HFFc6 (cell line): ENCODE data around the gene SCN4B. TPM values are rescaled to one million over a fixed set of nuclear protein-coding genes. Genes with fewer than 3 reads are reported as not detected.

ENCODE experiments used
- DNase-seq: peaks from one replicate; pipeline ENCODE4 v3.0.0-alpha.2; 2018
- H3K27ac Mint-ChIP-seq: 2 replicates; pipeline ENCODE4 v1.8.0; 2020; ENCODE audit warnings: mild to moderate bottlenecking, mixed read lengths
- H3K27me3 Mint-ChIP-seq: 2 replicates; pipeline ENCODE4 v1.8.0; 2021; ENCODE audit warnings: mild to moderate bottlenecking, moderate library complexity, mixed read lengths; ENCODE audit not compliant: insufficient read depth
- H3K36me3 Mint-ChIP-seq: 2 replicates; pipeline ENCODE4 v1.8.0; 2021; ENCODE audit warnings: low read depth, mixed read lengths
- H3K4me1 Mint-ChIP-seq: 2 replicates; pipeline ENCODE4 v1.8.0; 2020; ENCODE audit warnings: low read depth, mixed read lengths
- H3K4me3 Mint-ChIP-seq: 2 replicates; pipeline ENCODE4 v1.8.0; 2020; ENCODE audit warnings: mild to moderate bottlenecking, moderate library complexity, mixed read lengths
- H3K9me3 Mint-ChIP-seq: 2 replicates; pipeline ENCODE4 v1.8.0; 2020; ENCODE audit warnings: mild to moderate bottlenecking, mixed read lengths
- CTCF ChIP-seq: fragments of 200-600 bp; sonication (generic); IDR thresholded peaks from 2 replicates; pipeline ENCODE4 v1.5.0; 2021; ENCODE audit warnings: antibody characterized with exemption, mild to moderate bottlenecking
- total RNA-seq, 6 experiments: library from RNA; stranded (reverse); fragmentation: NEBNext Ultra II Directional; extraction: Animal tissue kit (Norgen Biotek cat#: 25700); gene quantifications; 2 replicates in 1 of 6; 3 replicates in 5 of 6; pipeline ENCODE4 v1.2.3, GENCODE V29; 2021

The SCN4B gene
- total RNA-seq, 6 experiments from 2014 or later, result 0.07 to 0.10 TPM; not detected in 4

- Mint-ChIP-seq H3K36me3 (no peaks in the 10 kb centered on the region), H3K27ac (no peak overlapping the region), H3K9me3 (no peaks in the 10 kb centered on the region), H3K4me3 (no peak overlapping the region), H3K4me1 (0 out of 2 replicates have a peak, but pooled peaks cover 5% of the 10 kb centered on the region), H3K27me3 (peaks cover 40% of the 10 kb centered on the region)
- DNase-seq, result no peak
- no peak for TF ChIP-seq CTCF
Measured at GRCh38 chr11:118167253-118167652, 14.6 kb upstream of the SCN4B start.

- no peak for TF ChIP-seq CTCF
- no peak overlapping the region for H3K4me3 Mint-ChIP-seq
- H3K27ac Mint-ChIP-seq, result no peak overlapping the region
- H3K4me1 Mint-ChIP-seq, result 0 out of 2 replicates have a peak, but pooled peaks cover 5% of the 10 kb centered on the region
- peaks cover 41% of the 10 kb centered on the region for H3K27me3 Mint-ChIP-seq
- no peak for DNase-seq
- H3K36me3 Mint-ChIP-seq, result no peaks in the 10 kb centered on the region
- H3K9me3 Mint-ChIP-seq, result no peaks in the 10 kb centered on the region
Measured at GRCh38 chr11:118166641-118167040, 14.0 kb upstream of the SCN4B start.

GRCh38 chr11:118164885-118165284 is 12.3 kb upstream of the SCN4B start:
- DNase-seq, result no peak
- H3K27ac Mint-ChIP-seq, result no peak overlapping the region
- peaks cover 45% of the 10 kb centered on the region for H3K27me3 Mint-ChIP-seq
- no peak for TF ChIP-seq CTCF
- no peak overlapping the region for H3K4me3 Mint-ChIP-seq
- H3K4me1 Mint-ChIP-seq, result 0 out of 2 replicates have a peak, but pooled peaks cover 5% of the 10 kb centered on the region
- no peaks in the 10 kb centered on the region for H3K9me3 Mint-ChIP-seq
- no peaks in the 10 kb centered on the region for H3K36me3 Mint-ChIP-seq

GRCh38 chr11:118163494-118163893 is 10.9 kb upstream of the SCN4B start:
- Mint-ChIP-seq H3K36me3 (no peaks in the 10 kb centered on the region), H3K27me3 (peaks cover 56% of the 10 kb centered on the region), H3K4me3 (no peak overlapping the region), H3K27ac (no peak overlapping the region), H3K4me1 (0 out of 2 replicates have a peak, but pooled peaks cover 5% of the 10 kb centered on the region), H3K9me3 (no peaks in the 10 kb centered on the region)
- TF ChIP-seq CTCF, result no peak
- no peak for DNase-seq

- no peak overlapping the region for H3K27ac Mint-ChIP-seq
- peaks cover 63% of the 10 kb centered on the region for H3K27me3 Mint-ChIP-seq
- no peak for DNase-seq
- H3K9me3 Mint-ChIP-seq, result no peaks in the 10 kb centered on the region
- 0 out of 2 replicates have a peak, but pooled peaks cover 5% of the 10 kb centered on the region for H3K4me1 Mint-ChIP-seq
- H3K4me3 Mint-ChIP-seq, result no peak overlapping the region
- TF ChIP-seq CTCF, result no peak
- H3K36me3 Mint-ChIP-seq, result no peaks in the 10 kb centered on the region
Measured at GRCh38 chr11:118162846-118163245, 10.2 kb upstream of the SCN4B start.

- DNase-seq, result no peak
- Mint-ChIP-seq H3K27ac (no peak overlapping the region), H3K4me1 (0 out of 2 replicates have a peak, but pooled peaks cover 5% of the 10 kb centered on the region), H3K27me3 (peaks cover 65% of the 10 kb centered on the region), H3K36me3 (no peaks in the 10 kb centered on the region), H3K9me3 (no peaks in the 10 kb centered on the region), H3K4me3 (no peak overlapping the region)
- no peak for TF ChIP-seq CTCF
Measured at GRCh38 chr11:118161786-118162185, 9.2 kb upstream of the SCN4B start.
